HEK293 (cell line): ENCODE data around the gene HES3.
A peak's percentile ranks its signal among the peaks of the same experiment; 100 is the strongest.

ENCODE experiments used
- EGR2 ChIP-seq: fragments of 450-650 bp; formaldehyde crosslinking; IDR thresholded peaks from 2 replicates; pipeline ENCODE4 v1.5.1; 2016; ENCODE audit warnings: low read depth, missing biosample characterization, missing genetic modification characterization
- GLIS1 ChIP-seq: fragments of 450-650 bp; formaldehyde crosslinking; IDR thresholded peaks from 2 replicates; pipeline ENCODE4 v1.5.1; 2016; ENCODE audit warnings: missing biosample characterization, missing genetic modification characterization
- GLIS2 ChIP-seq: fragments of 450-650 bp; formaldehyde crosslinking; IDR thresholded peaks from 2 replicates; pipeline ENCODE4 v1.5.1; 2016; ENCODE audit warnings: missing biosample characterization, missing genetic modification characterization
- HOXA7 ChIP-seq: sonication (generic); formaldehyde crosslinking; IDR thresholded peaks from 2 replicates; pipeline ENCODE4 v1.8.1; 2022; ENCODE audit warnings: missing genetic modification reagents, borderline replicate concordance
- KLF10 ChIP-seq: fragments of 450-650 bp; IDR thresholded peaks from 2 replicates; pipeline ENCODE4 v1.5.1; 2018; ENCODE audit warnings: missing biosample characterization, mild to moderate bottlenecking, missing genetic modification characterization
- KLF7 ChIP-seq: fragments of 450-650 bp; formaldehyde crosslinking; IDR thresholded peaks from 2 replicates; pipeline ENCODE4 v1.5.1; 2016; ENCODE audit warnings: missing biosample characterization, missing genetic modification characterization, borderline replicate concordance
- KLF8 ChIP-seq: fragments of 450-650 bp; formaldehyde crosslinking; IDR thresholded peaks from 2 replicates; pipeline ENCODE4 v1.5.1; 2016; ENCODE audit warnings: missing biosample characterization, missing genetic modification characterization
- SP2 ChIP-seq: fragments of 450-650 bp; formaldehyde crosslinking; IDR thresholded peaks from 2 replicates; pipeline ENCODE4 v1.5.1; 2016; ENCODE audit warnings: missing biosample characterization, missing genetic modification characterization
- TCF7L2 ChIP-seq: IDR thresholded peaks from 2 replicates; pipeline ENCODE4 v1.6.1; 2011; ENCODE audit warnings: low read depth, mild to moderate bottlenecking, inconsistent platforms, low read length, moderate library complexity, borderline replicate concordance
- ZBTB21 ChIP-seq: fragments of 450-650 bp; formaldehyde crosslinking; IDR thresholded peaks from 2 replicates; pipeline ENCODE4 v1.5.1; 2017; ENCODE audit warnings: missing biosample characterization, missing genetic modification characterization
- ZBTB8A ChIP-seq: fragments of 450-650 bp; formaldehyde crosslinking; IDR thresholded peaks from 2 replicates; pipeline ENCODE4 v1.5.1; 2016; ENCODE audit warnings: missing biosample characterization, missing genetic modification characterization
- ZIC2 ChIP-seq: fragments of 450-650 bp; formaldehyde crosslinking; IDR thresholded peaks from 2 replicates; pipeline ENCODE4 v1.5.1; 2016; ENCODE audit warnings: missing biosample characterization, missing genetic modification characterization
- ZNF114 ChIP-seq: fragments of 450-650 bp; formaldehyde crosslinking; IDR thresholded peaks from 2 replicates; pipeline ENCODE4 v1.5.0; 2017; ENCODE audit warnings: missing biosample characterization, missing genetic modification characterization
- ZNF174 ChIP-seq: fragments of 450-650 bp; formaldehyde crosslinking; IDR thresholded peaks from 2 replicates; pipeline ENCODE4 v1.5.0; 2017; ENCODE audit warnings: missing biosample characterization, mild to moderate bottlenecking, missing genetic modification characterization
- ZNF2 ChIP-seq: fragments of 450-650 bp; formaldehyde crosslinking; IDR thresholded peaks from 2 replicates; pipeline ENCODE4 v1.5.1; 2016; ENCODE audit warnings: missing biosample characterization, missing genetic modification characterization
- ZNF302 ChIP-seq: fragments of 450-650 bp; formaldehyde crosslinking; IDR thresholded peaks from 2 replicates; pipeline ENCODE4 v1.5.1; 2016; ENCODE audit warnings: missing biosample characterization, missing genetic modification characterization, low read depth
- ZNF433 ChIP-seq: fragments of 450-650 bp; formaldehyde crosslinking; IDR thresholded peaks from 2 replicates; pipeline ENCODE4 v1.5.1; 2016; ENCODE audit warnings: missing biosample characterization, missing genetic modification characterization, low read depth
- ZNF626 ChIP-seq: fragments of 450-650 bp; sonication (Bioruptor Pico); formaldehyde crosslinking; IDR thresholded peaks from 2 replicates; pipeline ENCODE4 v1.5.1; 2018; ENCODE audit warnings: missing biosample characterization, missing genetic modification characterization, inconsistent platforms
- ZNF777 ChIP-seq: fragments of 450-650 bp; formaldehyde crosslinking; IDR thresholded peaks from 2 replicates; pipeline ENCODE4 v1.5.1; 2017; ENCODE audit warnings: missing biosample characterization, missing genetic modification characterization, borderline replicate concordance
- ZSCAN30 ChIP-seq: fragments of 450-650 bp; IDR thresholded peaks from 2 replicates; pipeline ENCODE4 v1.5.1; 2018; ENCODE audit warnings: missing biosample characterization, mild to moderate bottlenecking, missing genetic modification characterization, moderate library complexity
- TF ChIP-seq, protein P1 (sequence below): fragments of 450-650 bp; formaldehyde crosslinking; IDR thresholded peaks from 2 replicates; pipeline ENCODE4 v1.5.1; 2017; ENCODE audit warnings: missing biosample characterization, mild to moderate bottlenecking, missing genetic modification characterization, moderate library complexity
- TF ChIP-seq, protein P2 (sequence below): fragments of 450-650 bp; IDR thresholded peaks from 2 replicates; pipeline ENCODE4 v1.5.1; 2018; ENCODE audit warnings: missing biosample characterization, mild to moderate bottlenecking, missing genetic modification characterization
- TF ChIP-seq, protein P3 (sequence below): fragments of 450-650 bp; formaldehyde crosslinking; IDR thresholded peaks from 2 replicates; pipeline ENCODE4 v1.5.1; 2016; ENCODE audit warnings: missing biosample characterization, missing genetic modification characterization
- TF ChIP-seq, protein P4 (sequence below): fragments of 450-650 bp; formaldehyde crosslinking; optimal IDR thresholded peaks from 2 replicates; pipeline ENCODE3; 2016; ENCODE audit warnings: missing biosample characterization, mild to moderate bottlenecking, missing genetic modification characterization
- TF ChIP-seq, protein P5 (sequence below): fragments of 450-650 bp; formaldehyde crosslinking; IDR thresholded peaks from 2 replicates; pipeline ENCODE4 v1.5.1; 2016; ENCODE audit warnings: missing biosample characterization, missing genetic modification characterization
- TF ChIP-seq, protein P6 (sequence below): fragments of 450-650 bp; formaldehyde crosslinking; IDR thresholded peaks from 2 replicates; pipeline ENCODE4 v1.5.1; 2016; ENCODE audit warnings: missing biosample characterization, missing genetic modification characterization
- TF ChIP-seq, protein P7 (sequence below): fragments of 450-650 bp; IDR thresholded peaks from 2 replicates; pipeline ENCODE4 v1.5.1; 2018; ENCODE audit warnings: missing biosample characterization, missing genetic modification characterization

Gene HES3

DNA sequence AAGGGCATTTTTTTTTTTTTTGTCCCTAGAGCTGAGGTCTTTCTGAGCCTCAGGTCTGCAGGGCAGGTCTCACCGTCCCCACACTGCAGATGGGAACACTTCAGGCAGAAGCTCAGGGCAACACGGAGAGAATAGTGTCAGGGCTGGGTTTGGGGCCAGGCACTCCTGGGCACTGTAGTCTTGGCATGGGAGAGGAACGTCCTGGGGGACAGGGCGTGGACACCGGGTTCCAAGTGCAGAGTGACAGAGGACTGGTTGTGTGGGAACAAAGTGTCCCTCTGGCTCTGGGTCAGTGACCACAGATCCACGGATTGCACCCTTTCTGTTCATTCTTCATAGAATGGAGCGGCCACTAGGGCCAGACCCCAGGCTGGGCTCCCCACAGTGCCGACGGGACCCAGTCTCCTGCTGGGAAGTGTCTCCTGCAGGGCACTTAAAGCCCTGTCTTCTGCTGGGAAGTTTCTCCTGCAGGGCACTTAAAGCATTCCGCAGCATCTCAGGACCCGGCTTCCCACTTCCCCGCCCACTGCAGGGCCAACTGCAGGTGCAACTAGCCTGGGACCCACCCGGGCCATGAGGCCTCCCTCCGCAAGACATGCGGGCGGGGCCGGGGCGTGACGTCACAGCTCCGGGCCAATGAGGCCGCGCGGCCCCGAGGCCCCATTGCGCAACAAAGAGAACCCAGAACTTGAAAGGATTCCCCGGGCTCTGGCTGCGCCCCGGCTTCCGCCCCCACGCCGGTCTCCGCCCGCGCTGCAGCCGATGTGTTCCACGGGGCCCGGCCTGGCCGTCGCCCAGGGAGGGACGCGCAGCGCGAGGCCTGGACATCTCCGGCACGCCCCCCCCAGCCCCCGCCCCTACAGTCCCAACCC lies 15.7 kb downstream of the HES3 start (continued):
- TF ChIP-seq TCF7L2 (peak; percentile 12; the same call in 1 of the 2 replicates), ZNF174 (no peak), GLIS2 (tag by site-specific recombination) (peak; percentile 73), HOXA7 (CRISPR knock-in tag) (no peak), KLF7 (tag by site-specific recombination) (no peak), GLIS1 (tag by site-specific recombination) (peak; percentile 92), ZBTB21 (tag by site-specific recombination) (peak; percentile 92), ZBTB8A (peak; percentile 73), ZIC2 (tag by site-specific recombination) (peak; percentile 93), ZNF2 (tag by site-specific recombination) (no peak), ZNF626 (tag by site-specific recombination) (no peak), ZNF433 (tag by site-specific recombination) (no peak), ZSCAN30 (0 out of 2 replicates have a peak, but pooled peaks have one; percentile 4), SP2 (tag by site-specific recombination) (peak; percentile 80), ZNF302 (no peak), EGR2 (tag by site-specific recombination) (peak; percentile 83), ZNF777 (no peak), KLF10 (no peak), KLF8 (peak; percentile 45; the same call in 1 of the 2 replicates), ZNF114 (no peak)
- TF ChIP-seq, protein P1, sequence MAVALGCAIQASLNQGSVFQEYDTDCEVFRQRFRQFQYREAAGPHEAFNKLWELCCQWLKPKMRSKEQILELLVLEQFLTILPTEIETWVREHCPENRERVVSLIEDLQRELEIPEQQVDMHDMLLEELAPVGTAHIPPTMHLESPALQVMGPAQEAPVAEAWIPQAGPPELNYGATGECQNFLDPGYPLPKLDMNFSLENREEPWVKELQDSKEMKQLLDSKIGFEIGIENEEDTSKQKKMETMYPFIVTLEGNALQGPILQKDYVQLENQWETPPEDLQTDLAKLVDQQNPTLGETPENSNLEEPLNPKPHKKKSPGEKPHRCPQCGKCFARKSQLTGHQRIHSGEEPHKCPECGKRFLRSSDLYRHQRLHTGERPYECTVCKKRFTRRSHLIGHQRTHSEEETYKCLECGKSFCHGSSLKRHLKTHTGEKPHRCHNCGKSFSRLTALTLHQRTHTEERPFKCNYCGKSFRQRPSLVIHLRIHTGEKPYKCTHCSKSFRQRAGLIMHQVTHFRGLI (tag by site-specific recombination): no peak
- TF ChIP-seq, protein P2, sequence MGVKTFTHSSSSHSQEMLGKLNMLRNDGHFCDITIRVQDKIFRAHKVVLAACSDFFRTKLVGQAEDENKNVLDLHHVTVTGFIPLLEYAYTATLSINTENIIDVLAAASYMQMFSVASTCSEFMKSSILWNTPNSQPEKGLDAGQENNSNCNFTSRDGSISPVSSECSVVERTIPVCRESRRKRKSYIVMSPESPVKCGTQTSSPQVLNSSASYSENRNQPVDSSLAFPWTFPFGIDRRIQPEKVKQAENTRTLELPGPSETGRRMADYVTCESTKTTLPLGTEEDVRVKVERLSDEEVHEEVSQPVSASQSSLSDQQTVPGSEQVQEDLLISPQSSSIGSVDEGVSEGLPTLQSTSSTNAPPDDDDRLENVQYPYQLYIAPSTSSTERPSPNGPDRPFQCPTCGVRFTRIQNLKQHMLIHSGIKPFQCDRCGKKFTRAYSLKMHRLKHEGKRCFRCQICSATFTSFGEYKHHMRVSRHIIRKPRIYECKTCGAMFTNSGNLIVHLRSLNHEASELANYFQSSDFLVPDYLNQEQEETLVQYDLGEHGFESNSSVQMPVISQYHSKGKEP (tag by site-specific recombination): peak; percentile 73
- TF ChIP-seq, protein P3, sequence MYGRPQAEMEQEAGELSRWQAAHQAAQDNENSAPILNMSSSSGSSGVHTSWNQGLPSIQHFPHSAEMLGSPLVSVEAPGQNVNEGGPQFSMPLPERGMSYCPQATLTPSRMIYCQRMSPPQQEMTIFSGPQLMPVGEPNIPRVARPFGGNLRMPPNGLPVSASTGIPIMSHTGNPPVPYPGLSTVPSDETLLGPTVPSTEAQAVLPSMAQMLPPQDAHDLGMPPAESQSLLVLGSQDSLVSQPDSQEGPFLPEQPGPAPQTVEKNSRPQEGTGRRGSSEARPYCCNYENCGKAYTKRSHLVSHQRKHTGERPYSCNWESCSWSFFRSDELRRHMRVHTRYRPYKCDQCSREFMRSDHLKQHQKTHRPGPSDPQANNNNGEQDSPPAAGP (tag by site-specific recombination): peak; percentile 56
- TF ChIP-seq, protein P4, sequence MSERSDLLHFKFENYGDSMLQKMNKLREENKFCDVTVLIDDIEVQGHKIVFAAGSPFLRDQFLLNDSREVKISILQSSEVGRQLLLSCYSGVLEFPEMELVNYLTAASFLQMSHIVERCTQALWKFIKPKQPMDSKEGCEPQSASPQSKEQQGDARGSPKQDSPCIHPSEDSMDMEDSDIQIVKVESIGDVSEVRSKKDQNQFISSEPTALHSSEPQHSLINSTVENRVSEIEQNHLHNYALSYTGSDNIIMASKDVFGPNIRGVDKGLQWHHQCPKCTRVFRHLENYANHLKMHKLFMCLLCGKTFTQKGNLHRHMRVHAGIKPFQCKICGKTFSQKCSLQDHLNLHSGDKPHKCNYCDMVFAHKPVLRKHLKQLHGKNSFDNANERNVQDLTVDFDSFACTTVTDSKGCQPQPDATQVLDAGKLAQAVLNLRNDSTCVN (tag by site-specific recombination): peak; percentile 79
- TF ChIP-seq, protein P5, sequence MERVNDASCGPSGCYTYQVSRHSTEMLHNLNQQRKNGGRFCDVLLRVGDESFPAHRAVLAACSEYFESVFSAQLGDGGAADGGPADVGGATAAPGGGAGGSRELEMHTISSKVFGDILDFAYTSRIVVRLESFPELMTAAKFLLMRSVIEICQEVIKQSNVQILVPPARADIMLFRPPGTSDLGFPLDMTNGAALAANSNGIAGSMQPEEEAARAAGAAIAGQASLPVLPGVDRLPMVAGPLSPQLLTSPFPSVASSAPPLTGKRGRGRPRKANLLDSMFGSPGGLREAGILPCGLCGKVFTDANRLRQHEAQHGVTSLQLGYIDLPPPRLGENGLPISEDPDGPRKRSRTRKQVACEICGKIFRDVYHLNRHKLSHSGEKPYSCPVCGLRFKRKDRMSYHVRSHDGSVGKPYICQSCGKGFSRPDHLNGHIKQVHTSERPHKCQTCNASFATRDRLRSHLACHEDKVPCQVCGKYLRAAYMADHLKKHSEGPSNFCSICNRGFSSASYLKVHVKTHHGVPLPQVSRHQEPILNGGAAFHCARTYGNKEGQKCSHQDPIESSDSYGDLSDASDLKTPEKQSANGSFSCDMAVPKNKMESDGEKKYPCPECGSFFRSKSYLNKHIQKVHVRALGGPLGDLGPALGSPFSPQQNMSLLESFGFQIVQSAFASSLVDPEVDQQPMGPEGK (tag by site-specific recombination): no peak; the same call in none of the 2 replicates
- TF ChIP-seq, protein P6, sequence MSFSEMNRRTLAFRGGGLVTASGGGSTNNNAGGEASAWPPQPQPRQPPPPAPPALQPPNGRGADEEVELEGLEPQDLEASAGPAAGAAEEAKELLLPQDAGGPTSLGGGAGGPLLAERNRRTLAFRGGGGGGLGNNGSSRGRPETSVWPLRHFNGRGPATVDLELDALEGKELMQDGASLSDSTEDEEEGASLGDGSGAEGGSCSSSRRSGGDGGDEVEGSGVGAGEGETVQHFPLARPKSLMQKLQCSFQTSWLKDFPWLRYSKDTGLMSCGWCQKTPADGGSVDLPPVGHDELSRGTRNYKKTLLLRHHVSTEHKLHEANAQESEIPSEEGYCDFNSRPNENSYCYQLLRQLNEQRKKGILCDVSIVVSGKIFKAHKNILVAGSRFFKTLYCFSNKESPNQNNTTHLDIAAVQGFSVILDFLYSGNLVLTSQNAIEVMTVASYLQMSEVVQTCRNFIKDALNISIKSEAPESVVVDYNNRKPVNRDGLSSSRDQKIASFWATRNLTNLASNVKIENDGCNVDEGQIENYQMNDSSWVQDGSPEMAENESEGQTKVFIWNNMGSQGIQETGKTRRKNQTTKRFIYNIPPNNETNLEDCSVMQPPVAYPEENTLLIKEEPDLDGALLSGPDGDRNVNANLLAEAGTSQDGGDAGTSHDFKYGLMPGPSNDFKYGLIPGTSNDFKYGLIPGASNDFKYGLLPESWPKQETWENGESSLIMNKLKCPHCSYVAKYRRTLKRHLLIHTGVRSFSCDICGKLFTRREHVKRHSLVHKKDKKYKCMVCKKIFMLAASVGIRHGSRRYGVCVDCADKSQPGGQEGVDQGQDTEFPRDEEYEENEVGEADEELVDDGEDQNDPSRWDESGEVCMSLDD: peak; percentile 29; the same call in 1 of the 2 replicates
- TF ChIP-seq, protein P7, sequence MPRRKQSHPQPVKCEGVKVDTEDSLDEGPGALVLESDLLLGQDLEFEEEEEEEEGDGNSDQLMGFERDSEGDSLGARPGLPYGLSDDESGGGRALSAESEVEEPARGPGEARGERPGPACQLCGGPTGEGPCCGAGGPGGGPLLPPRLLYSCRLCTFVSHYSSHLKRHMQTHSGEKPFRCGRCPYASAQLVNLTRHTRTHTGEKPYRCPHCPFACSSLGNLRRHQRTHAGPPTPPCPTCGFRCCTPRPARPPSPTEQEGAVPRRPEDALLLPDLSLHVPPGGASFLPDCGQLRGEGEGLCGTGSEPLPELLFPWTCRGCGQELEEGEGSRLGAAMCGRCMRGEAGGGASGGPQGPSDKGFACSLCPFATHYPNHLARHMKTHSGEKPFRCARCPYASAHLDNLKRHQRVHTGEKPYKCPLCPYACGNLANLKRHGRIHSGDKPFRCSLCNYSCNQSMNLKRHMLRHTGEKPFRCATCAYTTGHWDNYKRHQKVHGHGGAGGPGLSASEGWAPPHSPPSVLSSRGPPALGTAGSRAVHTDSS (tag by site-specific recombination): no peak
